T-helper 2 cell treated with Interferon-gamma antibody and Interleukin-4, amounts not matched to agents 5 μg/mL and 100 μg/mL, for 36 hours (primary cell): ENCODE data around the gene GOPC.
"Not testable (repeated sequence)": the region's sequence is repeated elsewhere in the genome, so short reads cannot be mapped to it uniquely, and the experiment has no call there.

Experiments
- DNase-seq: peaks from one replicate; pipeline ENCODE4 v3.0.0; 2021; ENCODE audit warnings: low spot score
- H3K27ac Mint-ChIP-seq: one replicate; pipeline ENCODE4 v1.8.0; 2021; ENCODE audit warnings: mild to moderate bottlenecking, mixed read lengths
- H3K27me3 Mint-ChIP-seq: one replicate; pipeline ENCODE4 v1.8.0; 2021; ENCODE audit warnings: low read depth, mixed read lengths
- H3K36me3 Mint-ChIP-seq: one replicate; pipeline ENCODE4 v1.8.0; 2021; ENCODE audit warnings: low read depth, mixed read lengths
- H3K4me1 Mint-ChIP-seq: one replicate; pipeline ENCODE4 v1.8.0; 2021; ENCODE audit warnings: low read depth, mixed read lengths
- H3K4me3 Mint-ChIP-seq: one replicate; pipeline ENCODE4 v1.8.0; 2022; ENCODE audit warnings: mild to moderate bottlenecking, moderate library complexity, mixed read lengths
- H3K9me3 Mint-ChIP-seq: one replicate; pipeline ENCODE4 v1.8.0; 2021; ENCODE audit warnings: mixed read lengths

Gene GOPC

DNA sequence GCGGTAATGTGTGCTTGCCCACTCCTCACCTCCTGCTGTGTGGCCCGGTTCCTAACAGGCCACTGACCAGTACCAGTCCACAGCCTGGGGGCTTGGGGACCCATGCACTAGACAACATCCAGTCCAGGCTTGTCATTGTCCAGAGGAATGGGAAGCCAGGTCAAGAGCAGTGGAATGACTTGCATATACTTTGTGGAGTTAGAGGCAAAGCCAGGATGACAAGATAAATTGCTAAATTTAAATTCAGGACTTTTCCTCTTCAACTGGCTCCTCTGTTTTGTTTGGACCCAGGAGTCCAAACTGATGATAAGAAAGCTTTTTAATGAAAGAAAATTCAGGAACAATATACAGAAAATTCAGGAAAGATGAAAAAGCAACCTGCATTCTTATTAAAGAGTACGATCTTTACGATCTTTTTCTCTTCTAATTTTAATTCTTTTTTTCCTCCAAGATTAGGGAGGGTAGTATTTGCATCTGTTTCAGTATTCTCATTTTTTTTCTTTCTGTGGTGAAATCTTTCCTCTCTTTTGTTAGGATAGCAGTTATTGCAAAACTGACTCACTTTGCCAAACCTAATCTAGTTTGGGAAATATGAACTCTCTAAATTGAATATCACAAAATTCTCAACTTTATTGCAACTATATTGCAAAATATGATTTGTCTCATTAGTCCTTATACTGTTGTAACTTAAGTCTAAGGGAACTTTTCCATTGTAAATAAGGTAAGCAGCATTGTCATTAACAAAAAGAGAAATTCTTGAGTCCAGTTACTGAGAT lies 71.7 kb downstream of the GOPC start:
- DNase-seq = no peak
- no peaks in the 10 kb centered on the region for H3K4me1 Mint-ChIP-seq
- H3K27ac Mint-ChIP-seq = no peak overlapping the region
- no peaks in the 10 kb centered on the region for H3K27me3 Mint-ChIP-seq
- H3K4me3 Mint-ChIP-seq = no peak overlapping the region
- no peaks in the 10 kb centered on the region for H3K9me3 Mint-ChIP-seq
- H3K36me3 Mint-ChIP-seq = no peaks in the 10 kb centered on the region

DNA sequence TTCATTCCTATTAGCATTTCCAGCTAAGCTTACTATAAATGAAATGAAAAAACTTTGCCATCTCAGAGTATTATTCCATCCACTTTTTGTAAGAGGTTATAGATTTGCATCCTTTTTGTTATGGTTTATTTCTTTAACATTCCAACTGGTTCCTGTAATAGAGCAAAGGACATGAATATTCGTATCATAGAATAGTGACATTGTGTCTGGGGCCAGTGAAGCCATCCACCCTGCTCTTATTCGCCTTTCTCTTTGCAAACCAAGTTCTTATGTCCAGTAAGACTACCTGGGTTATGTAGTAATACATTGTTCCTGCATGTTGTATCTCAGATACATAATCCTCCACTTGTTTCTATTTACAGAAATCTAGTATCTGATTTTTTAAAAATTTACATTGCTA lies 76.7 kb downstream of the GOPC start:
- Mint-ChIP-seq H3K36me3 (no peaks in the 10 kb centered on the region), H3K27me3 (no peaks in the 10 kb centered on the region), H3K27ac (no peak overlapping the region), H3K9me3 (no peaks in the 10 kb centered on the region), H3K4me3 (no peak overlapping the region), H3K4me1 (no peaks in the 10 kb centered on the region)
- DNase-seq = no peak

DNA sequence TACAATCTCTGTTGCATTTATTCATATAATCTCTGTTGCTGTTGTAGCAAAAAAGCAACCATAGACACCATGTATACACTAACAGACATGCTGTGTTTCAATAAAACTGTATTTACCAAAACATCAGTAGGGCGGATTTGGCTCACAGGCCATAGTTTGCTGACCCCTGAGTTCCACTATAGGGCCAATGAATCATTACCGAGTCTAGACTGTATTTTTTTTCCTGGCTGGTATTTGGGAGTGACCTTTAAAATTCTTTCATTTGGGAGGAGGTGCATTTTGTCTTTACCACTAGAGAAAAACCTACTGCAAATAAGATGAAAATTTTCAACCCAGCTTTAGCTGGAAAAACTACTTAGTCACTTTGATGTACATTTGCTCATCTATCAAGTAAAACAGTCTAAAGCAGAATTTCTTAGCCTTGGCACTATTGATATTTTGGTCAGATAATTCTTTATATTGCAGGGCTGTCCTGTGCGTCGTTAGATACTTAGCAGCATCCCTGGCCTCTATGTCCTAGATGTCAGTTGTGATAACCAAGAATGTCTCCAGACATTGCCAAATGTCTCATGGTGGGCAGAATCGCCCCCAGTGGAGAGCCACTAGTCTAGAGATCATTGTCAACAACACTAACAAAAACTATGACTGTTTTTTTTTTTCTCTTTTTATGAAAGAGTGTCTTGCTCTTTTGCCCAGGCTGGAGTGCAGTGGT lies 80.4 kb downstream of the GOPC start:
- no peaks in the 10 kb centered on the region for H3K27me3 Mint-ChIP-seq
- no peaks in the 10 kb centered on the region for H3K4me1 Mint-ChIP-seq
- no peak overlapping the region for H3K27ac Mint-ChIP-seq
- no peak for DNase-seq
- H3K36me3 Mint-ChIP-seq = no peaks in the 10 kb centered on the region
- no peak overlapping the region for H3K4me3 Mint-ChIP-seq
- H3K9me3 Mint-ChIP-seq = no peaks in the 10 kb centered on the region

DNA sequence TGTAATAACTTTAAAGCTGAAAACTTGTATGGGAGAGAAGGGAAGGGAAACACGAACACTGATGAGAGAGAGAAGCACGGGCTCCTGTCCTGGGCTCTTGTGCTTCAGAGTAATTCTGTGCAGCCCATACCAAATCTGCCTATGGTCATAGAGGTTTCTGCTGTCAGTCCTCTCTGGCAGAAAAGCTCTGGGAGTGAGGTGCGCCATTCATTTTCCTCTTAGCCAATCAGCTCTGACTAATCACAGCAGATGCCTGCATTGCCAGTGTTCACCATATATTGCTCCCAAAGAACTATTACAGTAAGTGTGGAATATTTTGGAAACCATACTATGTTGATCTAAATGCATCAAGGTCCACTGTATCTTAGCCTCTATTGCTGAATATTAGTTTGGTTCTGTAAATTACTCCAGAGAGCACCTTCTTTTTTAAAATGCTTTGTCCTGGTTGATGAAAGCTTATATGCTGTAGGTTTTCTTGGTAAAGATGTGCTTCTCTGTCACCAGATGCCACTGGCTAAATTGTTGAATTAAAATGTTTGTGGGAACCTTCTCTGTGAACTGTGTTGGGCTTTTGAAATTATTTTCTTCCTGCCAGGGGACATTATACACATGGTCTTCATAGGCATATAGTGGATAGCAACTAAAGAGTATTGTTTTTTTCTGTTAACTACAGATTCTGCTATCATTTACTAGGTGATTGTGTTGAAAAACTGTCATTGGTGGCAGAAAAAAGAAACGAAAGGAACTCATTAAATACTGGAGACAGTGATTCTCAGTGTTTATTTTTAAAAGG lies 81.5 kb downstream of the GOPC start:
- Mint-ChIP-seq H3K36me3 (no peaks in the 10 kb centered on the region), H3K27me3 (no peaks in the 10 kb centered on the region), H3K27ac (no peak overlapping the region), H3K4me3 (no peak overlapping the region), H3K4me1 (no peaks in the 10 kb centered on the region), H3K9me3 (no peaks in the 10 kb centered on the region)
- no peak for DNase-seq

DNA sequence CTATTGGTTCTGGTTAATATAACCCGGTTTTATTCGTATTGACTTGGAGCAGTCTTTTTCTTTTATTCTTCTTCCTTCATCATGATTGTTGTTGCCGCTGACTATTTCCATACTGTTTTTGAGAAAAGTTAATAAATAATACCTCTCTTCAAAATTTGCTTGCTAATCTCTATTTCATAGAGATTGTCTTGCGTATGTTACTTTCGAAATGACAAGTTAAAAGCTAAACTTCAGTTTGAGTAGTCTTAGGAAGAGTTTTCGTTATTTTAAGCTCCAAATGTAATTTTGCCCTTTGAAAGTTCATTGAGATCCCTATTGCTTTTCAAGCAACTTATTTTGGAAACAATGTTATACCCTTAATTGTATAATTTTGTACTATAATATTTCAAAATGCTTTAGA lies 83.4 kb downstream of the GOPC start:
- no peaks in the 10 kb centered on the region for H3K36me3 Mint-ChIP-seq
- H3K4me3 Mint-ChIP-seq = no peak overlapping the region
- H3K9me3 Mint-ChIP-seq = no peaks in the 10 kb centered on the region
- no peak for DNase-seq
- H3K27ac Mint-ChIP-seq = no peak overlapping the region
- no peaks in the 10 kb centered on the region for H3K27me3 Mint-ChIP-seq
- H3K4me1 Mint-ChIP-seq = no peaks in the 10 kb centered on the region

DNA sequence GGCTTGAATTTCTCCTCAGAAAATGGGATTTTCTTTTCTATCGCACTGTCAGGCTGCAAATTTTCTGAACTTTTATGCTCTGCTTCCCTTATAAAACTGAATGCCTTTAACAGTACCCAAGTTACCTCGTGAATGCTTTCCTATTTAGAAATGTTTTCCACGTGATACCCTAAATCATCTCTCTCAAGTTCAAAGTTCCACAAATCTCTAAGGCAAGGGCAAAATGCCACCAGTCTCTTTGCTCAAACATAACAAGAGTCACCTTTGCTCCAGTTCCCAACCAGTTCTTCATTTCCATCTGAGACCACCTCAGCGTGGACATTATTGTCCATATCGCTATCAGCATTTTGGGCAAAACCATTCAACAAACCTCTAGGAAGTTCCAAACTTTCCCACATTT lies 84.3 kb downstream of the GOPC start:
- not testable (repeated sequence) for H3K4me1 Mint-ChIP-seq, DNase-seq, H3K27me3 Mint-ChIP-seq, H3K27ac Mint-ChIP-seq, H3K36me3 Mint-ChIP-seq, H3K9me3 Mint-ChIP-seq, H3K4me3 Mint-ChIP-seq

DNA sequence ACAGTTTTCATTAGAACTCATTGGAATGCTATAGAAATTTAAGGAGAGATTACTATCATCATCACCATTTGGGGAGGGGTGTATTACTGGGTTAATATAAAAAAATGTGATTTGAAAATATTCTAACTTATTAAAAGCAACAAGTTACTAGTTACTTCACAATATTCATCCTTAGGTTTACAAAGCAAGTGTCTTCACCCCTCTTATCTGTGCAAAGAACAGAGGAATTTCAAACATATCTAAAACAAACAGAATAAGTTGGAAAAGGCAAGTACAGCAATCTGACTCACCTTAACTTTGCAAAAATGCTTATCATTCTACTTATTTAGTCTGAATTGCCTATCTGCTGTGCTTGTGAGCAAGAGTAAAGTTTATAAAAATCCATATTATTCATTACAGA lies 87.0 kb downstream of the GOPC start:
- no peak for DNase-seq
- no peak overlapping the region for H3K27ac Mint-ChIP-seq
- H3K27me3 Mint-ChIP-seq = peaks cover 3% of the 10 kb centered on the region
- H3K4me3 Mint-ChIP-seq = no peak overlapping the region
- H3K36me3 Mint-ChIP-seq = no peaks in the 10 kb centered on the region
- no peaks in the 10 kb centered on the region for H3K4me1 Mint-ChIP-seq
- H3K9me3 Mint-ChIP-seq = no peaks in the 10 kb centered on the region

DNA sequence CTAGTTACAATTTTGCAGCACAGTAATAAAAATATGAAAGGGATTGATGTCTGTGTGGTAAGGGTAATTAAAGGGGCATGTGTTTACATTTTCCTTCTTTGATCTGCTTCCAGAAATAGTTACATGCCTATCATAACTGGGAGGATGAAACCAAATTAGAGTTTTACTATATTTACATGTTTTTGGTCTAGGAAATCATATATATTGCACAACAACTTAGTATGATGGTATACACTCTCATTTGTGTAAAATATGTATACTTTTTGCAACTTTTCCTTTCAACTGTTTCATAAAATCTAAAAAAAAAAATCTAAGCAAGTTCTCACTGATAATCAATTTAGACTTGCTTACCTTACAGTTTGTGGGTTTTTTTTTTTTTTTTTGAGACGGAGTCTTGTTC lies 87.7 kb downstream of the GOPC start:
- no peak for DNase-seq
- no peaks in the 10 kb centered on the region for H3K4me1 Mint-ChIP-seq
- no peak overlapping the region for H3K4me3 Mint-ChIP-seq
- no peaks in the 10 kb centered on the region for H3K9me3 Mint-ChIP-seq
- no peak overlapping the region for H3K27ac Mint-ChIP-seq
- no peaks in the 10 kb centered on the region for H3K36me3 Mint-ChIP-seq
- peaks cover 3% of the 10 kb centered on the region for H3K27me3 Mint-ChIP-seq

DNA sequence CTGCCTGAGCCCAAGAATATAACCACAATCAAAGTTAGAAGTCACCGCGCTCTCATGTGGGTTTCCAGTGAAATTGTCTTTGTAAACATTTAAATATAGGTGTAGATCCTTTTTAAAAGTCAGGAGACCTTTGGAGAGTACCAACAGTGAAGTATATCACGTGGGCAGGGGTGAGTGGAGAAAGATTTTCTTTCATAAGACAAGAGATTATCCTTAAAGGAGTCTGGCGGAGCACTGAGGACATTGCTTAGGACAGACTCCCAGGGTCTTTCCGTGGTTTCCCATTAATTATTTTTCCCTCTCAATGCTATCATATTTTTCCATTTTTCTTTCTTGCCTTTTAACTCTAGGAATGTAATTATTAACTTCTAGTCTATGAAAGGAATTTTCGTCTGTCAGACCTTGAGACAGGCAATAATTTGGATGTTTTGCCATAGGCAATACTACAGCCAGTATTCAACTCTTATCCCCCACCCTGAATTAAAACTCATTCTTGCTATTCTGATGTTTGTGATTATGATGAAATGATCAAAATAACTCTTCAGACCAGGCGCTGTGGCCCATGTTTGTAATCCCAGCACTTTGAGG lies 88.4 kb downstream of the GOPC start:
- H3K4me3 Mint-ChIP-seq = no peak overlapping the region
- H3K36me3 Mint-ChIP-seq = no peaks in the 10 kb centered on the region
- no peak for DNase-seq
- no peaks in the 10 kb centered on the region for H3K9me3 Mint-ChIP-seq
- H3K4me1 Mint-ChIP-seq = no peaks in the 10 kb centered on the region
- no peak overlapping the region for H3K27ac Mint-ChIP-seq
- H3K27me3 Mint-ChIP-seq = peaks cover 3% of the 10 kb centered on the region

DNA sequence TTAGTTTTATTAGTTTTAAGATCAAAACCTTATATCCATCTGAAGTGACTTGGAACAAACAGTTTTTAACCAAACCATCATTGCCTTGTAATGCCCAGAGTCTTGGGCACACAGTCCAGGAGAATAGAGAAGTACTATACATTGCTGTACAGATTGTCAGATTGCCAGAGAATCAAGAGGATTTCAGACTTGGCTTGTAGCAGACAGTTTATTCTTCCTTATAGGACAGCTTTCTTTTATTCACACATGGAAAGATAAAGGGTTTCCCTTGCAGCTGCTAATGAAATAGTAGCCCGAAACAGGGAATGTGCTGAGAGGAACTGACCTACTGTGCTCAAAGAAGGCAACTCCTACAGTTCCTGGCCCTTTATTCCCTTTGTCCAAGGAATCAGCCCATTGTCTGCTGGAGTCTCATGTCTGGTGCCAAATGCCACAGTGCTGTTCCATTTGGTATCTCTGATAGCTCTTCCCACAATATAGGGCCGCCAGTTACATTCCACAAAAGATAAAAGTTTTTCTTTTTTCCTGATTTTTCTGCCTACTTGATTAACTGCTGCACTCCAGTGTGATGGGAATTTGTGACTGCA lies 89.2 kb downstream of the GOPC start:
- H3K4me3 Mint-ChIP-seq = no peak overlapping the region
- H3K9me3 Mint-ChIP-seq = no peaks in the 10 kb centered on the region
- H3K36me3 Mint-ChIP-seq = no peaks in the 10 kb centered on the region
- no peak for DNase-seq
- no peak overlapping the region for H3K27ac Mint-ChIP-seq
- H3K27me3 Mint-ChIP-seq = peaks cover 3% of the 10 kb centered on the region
- no peaks in the 10 kb centered on the region for H3K4me1 Mint-ChIP-seq

DNA sequence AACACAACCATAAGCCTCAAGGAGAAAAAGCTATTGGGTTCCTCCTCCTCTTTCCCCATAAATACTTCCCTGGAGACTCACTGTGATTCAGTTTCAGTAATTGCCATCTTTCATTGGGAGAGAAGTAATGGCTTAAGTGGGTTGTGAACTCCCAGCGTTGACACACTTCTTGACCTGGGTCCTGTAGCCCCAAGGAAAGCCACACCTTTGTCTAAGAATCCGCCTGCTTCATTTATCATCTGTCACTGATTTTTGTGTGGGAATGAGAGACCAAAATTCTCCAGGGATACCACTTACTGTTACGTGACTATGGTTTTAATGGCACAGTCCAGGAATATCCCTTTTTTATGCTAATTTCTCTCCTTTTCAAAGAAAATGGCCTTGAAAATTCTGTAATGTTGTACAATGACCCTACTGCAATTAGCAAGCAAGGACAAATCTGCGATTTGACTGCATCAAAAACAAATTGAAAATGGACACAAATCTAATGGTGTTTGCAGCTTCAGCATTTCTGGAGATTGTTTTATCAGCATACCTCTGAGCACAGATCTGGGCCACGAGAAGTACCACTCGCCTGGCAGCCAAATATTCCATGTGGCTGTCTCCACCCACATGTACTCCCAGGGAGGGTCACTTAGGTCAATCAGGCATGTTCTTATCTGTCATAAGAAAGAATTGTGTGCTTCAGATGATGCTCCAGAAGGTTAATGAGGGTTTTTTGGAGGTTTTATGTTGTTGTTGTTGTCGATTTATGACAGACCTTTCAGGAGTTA lies 90.1 kb downstream of the GOPC start:
- Mint-ChIP-seq H3K27me3 (peaks cover 3% of the 10 kb centered on the region), H3K36me3 (no peaks in the 10 kb centered on the region), H3K4me1 (no peaks in the 10 kb centered on the region), H3K9me3 (no peaks in the 10 kb centered on the region), H3K4me3 (no peak overlapping the region), H3K27ac (no peak overlapping the region)
- no peak for DNase-seq
